NCI-H1105 treated with DMSO at 0.1 percent for 48 hours (cell line): ENCODE results near the gene LRRC37A2.
"Not testable (repeated sequence)": the region's sequence is repeated elsewhere in the genome, so short reads cannot be mapped to it uniquely, and the experiment has no call there.

Source experiments
- DNase-seq: peaks from one replicate; lab custom pipeline; 2025; lab: John Stamatoyannopoulos, UW

The LRRC37A2 gene

DNA sequence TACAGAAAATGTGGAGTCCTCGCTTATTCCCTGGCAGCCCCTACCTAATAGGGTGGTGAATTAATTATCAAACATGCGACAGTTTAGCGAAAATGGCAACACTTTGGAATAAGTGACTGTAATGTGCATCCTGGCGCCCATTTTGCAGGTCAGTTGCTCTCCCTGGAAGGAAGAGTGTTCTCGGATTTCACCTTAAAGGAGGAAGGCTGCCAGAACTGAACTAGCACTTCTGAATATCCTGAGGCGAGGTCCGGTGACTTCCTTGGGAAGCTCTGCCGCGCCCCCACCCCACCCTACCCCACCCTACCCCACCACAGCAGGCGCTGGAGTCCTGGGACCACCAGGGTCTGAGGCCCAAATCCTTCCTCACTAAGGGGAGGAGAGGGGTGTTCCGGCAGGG lies at the start of gene LRRC37A2:
Gene LRRC37A2, plus strand, starts transcription at position 301 of the 400 bp plus-strand sequence. CDS start 245 bp downstream, outside the sequence.
- DNase-seq: not testable (repeated sequence)

DNA sequence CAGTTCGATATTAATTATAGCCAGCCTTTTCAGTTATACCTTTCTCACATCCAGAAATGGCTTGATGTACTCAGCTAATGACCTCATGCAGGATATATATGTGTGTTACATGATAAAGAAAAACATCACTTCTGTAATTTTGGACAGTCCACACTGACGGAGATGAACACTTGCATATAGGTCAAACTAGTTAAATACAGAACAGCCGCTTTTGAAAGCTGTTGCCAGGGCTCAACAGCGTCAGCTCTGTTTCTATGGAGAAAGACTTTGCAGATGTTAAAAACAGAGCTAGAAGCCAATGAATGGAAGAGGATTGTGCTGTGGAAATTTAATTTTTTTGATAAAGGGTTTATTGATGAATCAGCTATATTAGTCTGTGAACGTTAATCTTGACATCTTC lies 44.6 kb upstream of the LRRC37A2 start:
- DNase-seq: not testable (repeated sequence)

DNA sequence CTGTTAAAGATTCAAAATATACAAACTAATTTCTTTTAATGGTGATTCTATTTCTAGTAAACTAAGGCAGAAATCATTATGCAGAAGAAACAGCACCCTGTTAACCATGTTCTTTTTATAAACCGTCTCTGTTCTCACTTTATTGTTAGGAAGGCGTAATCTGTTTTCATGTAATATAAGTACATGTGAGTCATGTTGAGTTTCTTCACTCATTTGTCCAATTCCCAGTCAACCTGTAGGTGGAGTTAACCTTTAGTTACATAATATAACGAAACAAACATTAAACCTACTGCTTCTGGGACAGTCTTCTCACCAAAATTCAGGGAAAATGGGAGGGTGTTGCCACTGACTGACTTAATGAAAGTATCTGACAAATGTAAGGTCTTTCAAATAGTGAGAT lies 37.8 kb upstream of the LRRC37A2 start:
- not testable (repeated sequence) for DNase-seq

DNA sequence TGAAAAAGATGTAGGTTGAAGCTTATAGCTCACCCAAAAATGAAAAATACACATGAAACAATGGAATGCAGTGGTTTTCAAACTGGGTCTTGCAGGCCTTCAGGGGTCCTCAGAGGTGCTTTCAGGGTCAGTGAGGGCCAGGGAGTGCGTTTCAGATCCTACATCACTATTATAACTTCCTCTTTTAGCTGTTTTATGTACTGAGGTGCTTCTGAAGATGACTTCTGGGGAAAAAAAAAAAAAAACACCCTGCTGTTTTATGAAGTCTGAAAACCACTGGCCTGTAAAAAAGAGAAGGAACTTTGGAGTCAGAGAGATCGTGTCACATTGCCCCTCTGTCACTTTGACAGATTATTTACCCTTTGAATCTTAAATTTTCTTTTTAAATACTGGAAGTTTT lies 36.7 kb upstream of the LRRC37A2 start:
- not testable (repeated sequence) for DNase-seq

DNA sequence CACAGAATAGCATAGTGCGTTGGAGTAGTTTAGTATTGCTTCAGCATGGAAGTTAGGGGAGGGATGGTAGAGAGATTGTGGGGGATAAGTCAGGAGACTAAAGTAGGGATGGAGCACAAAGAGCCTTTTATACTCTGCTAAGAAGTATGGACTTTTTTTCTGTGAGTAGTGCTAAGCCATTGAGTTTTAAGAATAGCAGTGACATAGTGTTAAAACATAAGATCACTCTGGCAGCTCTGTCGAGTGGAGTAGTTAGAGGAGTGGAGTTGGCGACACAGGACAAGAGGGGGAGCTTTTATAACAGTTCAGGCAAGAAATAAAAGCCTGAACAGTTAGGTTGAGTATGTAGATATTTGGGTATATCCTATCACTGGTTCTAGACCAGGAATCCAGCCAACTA lies 33.4 kb upstream of the LRRC37A2 start:
- not testable (repeated sequence) for DNase-seq

DNA sequence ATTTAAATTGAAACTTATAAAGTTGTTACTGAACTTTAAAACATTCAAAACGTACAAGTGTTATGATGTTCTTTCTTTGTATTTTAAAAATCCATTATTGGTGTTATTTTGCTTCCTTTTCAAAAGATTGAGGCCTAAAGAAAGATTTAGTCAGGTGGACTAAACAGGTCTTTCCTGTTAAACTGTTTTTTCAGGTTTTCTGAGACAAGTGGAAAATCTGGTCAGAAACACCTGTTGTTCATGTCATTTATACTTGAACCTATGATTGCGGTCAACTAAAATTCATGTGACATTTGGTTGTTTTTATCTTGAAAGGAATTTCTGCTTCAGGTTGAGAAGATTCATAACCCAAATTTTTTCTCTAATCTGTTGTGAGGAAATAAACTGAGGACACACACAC lies 31.0 kb upstream of the LRRC37A2 start:
- not testable (repeated sequence) for DNase-seq

DNA sequence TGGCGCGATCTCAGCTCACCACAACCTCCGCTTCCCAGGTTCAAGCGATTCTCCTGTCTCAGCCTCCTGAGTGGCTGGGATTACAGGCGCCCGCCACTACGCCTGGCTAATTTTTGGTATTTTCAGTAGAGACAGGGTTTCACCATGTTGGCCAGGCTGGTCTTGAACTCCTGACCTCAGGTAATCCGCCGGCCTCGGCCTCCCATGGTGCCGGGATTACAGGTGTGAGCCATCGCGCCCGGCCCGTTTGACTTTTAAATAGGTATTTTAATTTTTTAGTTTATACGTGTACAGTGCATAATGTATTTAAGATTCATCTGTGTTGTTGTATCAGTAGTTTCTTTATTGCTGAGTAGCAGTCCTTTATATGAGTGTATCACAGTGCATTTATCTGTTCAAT lies 20.2 kb upstream of the LRRC37A2 start:
- not testable (repeated sequence) for DNase-seq

DNA sequence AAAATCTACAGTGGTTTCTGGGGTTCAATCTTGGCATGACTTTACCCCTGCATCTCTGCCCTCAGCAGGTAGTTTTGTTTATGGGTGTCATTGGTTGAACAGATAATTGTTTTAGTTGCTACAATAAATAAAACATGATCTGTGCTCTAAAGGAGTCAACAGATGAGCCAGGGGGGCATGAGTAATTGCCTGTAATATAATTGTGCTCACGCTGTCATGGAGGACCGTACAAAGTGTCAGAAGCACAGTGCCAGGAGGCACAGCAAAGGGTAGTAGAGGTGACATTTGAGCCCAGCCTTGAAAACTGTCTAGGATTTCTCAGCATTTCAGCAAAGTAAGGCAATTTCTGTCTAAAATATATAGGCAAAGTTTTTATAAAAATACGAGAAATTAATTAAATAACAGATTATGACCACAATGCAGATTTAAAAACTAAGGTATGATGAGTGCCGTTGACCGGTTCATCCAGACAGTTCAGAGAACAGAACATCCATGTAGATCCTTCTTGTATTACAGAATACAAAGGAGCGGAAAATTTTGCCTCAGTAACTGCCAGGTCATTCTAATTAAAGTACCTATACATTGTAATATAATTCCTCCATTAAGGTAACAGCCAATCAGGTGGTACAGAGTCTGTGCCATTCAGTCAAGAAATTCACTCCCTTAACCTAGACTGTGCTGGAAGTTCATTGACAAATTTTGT lies 12.7 kb upstream of the LRRC37A2 start:
- DNase-seq: not testable (repeated sequence)

DNA sequence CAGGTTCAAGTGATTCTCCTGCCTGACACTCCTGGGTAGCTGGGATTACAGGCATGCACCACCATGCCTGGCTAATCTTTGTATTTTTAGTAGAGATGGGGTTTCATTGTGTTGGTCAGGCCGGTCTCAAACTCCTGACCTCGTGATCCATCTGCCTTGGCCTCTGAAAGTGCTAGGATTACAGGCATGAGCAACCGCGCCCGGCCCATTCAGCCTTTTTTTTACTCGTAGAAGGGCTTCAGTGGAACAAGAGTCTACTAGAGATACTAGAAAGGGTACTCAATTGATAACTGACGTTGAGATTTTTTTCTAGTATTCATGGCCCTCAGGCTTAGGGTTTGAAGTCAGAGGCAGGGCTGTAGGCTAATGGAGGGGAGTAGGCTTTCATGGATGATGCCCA lies 6.4 kb upstream of the LRRC37A2 start:
- DNase-seq: not testable (repeated sequence)

DNA sequence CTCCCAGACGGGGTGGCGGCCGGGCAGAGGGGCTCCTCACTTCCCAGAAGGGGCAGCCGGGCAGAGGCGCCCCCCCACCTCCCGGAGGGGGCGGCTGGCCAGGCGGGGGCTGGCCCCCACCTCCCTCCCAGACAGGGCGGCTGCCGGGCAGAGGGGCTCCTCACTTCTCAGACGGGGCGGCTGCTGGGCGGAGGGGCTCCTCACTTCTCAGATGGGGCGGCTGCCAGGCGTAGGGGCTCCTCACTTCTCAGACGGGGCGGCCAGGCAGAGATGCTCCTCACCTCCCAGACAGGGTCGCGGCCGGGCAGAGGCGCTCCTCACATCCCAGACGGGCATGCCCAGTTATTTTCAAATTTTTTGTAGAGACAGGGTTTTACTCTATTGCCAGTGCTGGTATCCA lies 22.4 kb downstream of the LRRC37A2 start:
- not testable (repeated sequence) for DNase-seq

DNA sequence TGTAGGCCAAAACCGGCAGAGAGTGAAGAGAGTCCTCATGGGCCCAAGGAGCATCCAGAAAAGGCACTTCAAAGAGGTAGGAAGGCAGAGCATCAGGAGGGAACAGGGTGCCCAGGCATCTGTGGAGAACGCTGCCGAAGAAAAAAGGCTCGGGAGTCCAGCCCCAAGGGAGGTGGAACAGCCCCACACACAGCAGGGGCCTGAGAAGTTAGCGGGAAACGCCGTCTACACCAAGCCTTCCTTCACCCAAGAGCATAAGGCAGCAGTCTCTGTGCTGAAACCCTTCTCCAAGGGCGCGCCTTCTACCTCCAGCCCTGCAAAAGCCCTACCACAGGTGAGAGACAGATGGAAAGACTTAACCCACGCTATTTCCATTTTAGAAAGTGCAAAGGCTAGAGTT lies 36.3 kb downstream of the LRRC37A2 start:
- not testable (repeated sequence) for DNase-seq

DNA sequence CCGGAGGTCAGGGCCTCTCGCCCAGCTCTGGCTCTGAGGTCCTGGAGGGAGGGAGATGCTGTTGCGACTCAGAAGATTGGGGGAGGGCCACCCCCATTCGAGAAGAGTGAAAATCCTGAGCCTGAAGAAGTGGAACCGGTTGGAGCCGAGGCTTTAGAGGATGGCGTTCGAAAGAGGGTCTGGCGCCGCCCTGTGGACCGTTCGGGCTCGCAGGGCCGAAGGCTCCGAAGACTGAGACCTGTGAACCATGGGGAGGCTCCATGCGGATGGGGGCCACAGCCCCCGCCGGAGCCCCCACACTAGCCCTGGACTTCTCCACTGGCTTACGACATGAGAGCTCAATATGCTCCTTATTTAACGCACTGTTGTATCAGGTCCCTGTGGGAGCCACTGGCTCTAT lies 46.9 kb downstream of the LRRC37A2 start:
- not testable (repeated sequence) for DNase-seq

DNA sequence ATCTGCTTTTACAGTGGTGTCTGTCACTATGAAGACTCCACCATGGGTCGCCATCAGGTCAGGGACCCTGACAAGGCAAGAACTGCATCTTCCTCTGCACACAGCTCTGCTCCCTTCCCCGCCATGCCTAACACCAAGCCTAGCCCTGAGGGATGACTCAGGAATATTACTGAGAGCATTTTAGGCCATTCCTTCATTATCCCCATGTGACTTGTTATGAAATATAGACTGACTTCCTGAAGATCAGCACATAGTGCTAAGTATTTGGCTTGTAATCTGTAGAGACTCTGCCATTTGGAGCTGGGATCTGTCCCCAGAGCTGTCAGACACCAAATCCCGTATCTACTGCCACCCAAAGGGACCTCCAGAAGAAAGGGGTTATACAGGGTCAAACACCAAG lies 47.8 kb downstream of the LRRC37A2 start:
- not testable (repeated sequence) for DNase-seq

DNA sequence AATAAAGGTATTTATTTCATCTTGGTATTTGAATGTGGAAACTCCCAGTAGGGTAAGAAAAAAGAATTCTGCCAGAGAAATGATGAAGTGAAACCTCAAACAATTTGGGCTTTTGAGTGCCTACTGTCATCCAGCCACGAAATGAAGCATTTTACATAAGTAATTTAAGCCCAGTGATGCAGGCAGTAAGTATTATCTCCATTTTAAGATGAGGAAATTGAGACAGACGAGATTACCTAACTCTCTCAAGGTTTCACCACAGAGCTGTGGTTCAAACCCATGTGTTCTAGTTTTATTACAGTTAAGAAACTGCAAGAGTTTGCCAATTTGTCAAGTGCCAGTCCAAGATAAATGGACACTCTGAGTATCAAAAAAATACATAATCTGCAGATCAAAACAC lies 54.0 kb downstream of the LRRC37A2 start:
- not testable (repeated sequence) for DNase-seq

DNA sequence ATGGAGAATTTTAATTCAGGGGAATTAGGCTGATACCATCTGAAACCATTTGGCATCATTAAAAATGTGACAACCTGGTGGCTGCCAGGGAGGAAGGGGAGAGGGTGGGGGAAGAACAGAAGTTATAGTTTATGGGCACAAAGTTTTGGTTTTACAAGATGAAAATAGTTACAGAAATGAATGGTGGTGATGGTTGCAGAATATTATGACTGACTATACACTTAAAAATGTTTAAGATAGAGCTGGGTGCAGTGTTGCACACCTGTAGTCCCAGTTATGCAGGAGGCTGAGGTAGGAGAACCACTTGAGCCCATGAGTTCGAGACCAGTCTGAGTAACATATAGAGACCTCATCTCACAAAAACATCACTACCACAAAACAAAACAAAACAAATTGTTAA lies 54.7 kb downstream of the LRRC37A2 start:
- DNase-seq: not testable (repeated sequence)

DNA sequence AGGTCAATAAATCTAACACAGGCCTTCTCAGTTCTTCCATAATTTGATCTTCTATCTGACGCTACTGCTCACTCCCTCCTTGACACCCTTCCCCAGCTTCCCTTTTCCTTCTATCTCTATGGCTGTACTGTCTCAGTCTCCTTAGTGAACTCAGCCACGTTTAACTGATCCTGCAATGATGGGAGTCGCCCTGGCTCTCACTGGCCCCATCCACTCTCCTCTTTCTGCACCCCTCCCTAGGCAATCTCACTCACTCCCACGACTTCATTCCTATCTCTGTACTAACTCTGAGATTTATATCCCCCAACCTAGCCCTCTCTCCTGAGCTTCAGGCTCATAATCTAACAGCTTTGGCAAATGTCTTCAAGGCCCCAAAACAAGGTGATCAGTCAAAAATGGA lies 59.5 kb downstream of the LRRC37A2 start:
- not testable (repeated sequence) for DNase-seq

DNA sequence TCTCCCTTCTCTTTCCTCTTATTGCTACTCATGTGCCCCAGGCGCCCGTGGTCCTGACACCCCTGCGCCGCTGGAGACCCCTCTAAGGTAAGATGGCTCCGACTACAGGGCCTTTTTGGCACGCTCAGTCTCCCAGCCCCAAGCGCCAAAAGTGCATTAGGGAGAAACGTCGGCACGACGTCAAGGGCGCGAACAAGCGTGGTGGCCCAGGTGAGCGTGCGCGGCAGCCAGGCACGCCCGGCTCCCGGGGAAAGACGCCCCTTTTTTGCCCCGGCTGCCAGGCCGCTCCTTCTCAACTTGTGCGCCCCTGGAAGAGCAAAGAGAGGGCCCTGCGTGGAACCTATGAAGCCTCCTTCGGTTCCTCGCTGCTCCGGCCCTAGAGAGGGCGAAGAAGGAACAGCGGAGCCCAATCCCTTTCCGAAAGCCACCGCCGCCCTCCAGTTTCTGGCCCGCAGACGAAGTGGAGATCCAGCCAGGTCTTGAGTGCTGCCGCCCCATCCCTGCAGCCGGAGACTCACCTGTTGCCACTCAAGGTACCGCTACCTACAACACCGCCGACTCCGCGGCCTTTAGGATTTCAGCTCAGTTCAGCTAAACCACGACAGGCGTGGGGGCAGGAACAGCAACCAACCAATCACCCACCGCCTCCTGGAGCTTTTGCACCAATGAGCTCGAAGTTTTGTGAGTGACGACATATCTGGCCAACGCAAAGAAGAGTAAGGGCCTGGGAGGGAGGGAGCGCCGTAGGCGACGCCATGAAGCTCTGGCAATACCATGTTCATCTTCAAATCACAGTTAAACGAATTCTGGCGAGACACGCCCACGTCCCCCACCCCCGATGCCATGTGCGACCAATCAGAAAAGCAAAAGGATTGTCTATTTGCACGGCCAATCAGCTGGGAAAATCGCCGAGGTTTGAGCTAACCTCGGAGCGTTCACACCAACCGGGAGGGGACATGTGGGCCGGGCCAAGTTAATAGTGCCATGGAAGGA lies 67.1 kb downstream of the LRRC37A2 start, which contains the start of gene ARL17A:
Gene ARL17A, minus strand, starts transcription at position 609 of the 993 bp plus-strand sequence. CDS start 3,369 bp downstream, outside the sequence.
- not testable (repeated sequence) for DNase-seq

DNA sequence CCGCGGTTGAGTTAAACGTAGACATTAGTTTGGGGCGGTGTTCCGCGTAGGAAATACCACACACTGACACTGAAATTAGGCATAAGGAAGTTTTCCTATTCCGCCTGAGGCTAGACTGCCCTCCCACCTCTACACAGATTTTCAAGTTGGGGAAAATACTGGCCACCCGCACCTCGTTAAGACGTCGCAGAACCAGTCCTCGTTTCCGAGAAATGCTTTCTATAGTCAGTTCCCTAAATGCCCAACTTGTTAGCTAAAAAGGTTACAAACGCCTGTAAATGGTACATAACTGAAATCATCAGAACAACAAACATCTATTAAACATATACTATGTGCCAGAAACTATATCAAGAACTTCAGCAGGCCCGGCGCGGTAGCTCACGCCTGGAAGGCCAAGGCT lies 67.8 kb downstream of the LRRC37A2 start:
- DNase-seq: not testable (repeated sequence)

DNA sequence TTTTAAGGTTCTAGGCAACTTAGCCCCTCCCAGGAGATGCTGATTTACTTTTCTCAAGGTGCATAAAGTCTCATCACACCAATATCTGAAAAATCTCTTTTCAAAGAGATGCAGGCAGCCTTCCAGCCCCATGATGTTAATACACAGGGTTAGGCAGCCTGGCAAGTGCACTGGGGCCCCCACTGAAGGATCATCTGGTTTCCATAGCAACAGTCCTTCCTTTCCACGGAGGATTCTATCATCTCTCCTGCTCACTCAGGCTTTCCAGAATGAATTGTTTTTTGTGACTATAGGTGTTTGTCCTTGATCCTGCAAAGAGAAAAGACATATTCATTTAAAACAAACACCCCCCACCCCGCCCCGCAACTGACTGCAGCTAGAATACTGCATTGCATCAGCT lies 73.2 kb downstream of the LRRC37A2 start:
- not testable (repeated sequence) for DNase-seq

DNA sequence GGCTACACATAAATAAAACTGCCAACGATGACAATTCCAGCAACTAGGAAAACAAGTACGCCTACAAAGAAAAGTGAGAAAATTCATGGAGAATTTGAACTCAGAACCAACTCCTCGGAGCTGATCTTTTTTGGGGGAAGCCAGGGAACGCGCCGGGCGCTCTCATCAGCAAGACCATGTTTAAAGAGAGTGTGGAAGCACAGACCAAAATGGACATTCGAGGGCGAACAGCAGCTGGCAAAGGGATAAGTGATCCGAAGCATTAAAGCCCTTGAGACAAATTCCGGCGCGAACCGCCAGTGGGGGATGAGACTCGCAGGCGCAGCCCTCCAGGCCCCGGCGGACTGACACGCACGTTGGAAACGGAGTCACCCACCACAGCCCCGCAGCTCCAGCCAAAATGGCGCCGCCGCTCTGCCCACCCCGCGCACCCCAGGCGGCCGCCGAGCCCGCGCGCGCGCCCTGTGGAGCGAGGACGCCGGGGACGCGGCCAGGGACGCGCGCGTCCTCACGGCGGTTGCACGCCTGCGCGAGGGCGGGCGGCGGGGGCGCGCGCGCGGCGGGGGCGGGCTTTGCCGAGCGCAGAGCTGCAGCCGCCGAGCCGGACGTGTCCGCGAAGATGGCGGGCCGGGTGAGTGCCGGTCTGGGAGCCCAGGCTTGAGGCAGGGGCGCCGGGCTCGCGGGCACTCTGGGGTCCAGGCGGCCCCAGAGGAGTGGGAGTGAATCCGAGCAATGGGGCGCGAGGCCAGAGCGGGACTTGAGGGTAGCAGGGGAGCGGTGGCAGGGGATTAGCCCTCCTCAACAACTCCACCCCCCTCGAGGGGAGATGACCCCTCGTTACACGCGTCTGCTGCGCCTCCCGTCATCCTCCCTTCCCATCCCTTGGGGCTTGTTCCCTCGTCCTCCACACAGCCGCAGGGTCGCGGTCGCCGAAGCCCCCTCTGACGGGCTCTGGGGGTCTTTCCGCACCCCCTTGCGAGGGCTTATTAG lies 78.2 kb downstream of the LRRC37A2 start, which contains the start of gene NSF:
Gene NSF, plus strand, starts transcription at position 513 of the 990 bp plus-strand sequence. Its CDS starts 107 bp downstream, at position 620.
- DNase-seq: not testable (repeated sequence)

DNA sequence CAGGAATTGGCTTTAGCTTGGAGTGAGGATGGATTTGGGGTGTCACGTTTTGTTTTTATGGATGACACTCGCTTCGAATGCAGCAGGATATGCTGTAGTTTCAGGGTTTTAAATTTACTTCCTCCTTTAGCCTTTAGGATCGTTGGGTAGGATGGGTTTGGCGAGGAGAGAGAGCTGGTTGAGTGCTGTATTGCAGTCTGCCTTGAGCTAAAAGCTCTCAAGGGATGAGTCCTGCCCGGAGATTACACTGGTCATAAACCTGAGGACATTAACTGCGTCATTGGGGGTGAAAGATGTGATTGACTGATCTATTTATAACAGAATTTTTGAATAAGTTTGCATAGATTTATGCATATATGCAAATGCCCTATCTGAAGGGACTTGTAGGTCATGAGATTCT lies 79.1 kb downstream of the LRRC37A2 start:
- not testable (repeated sequence) for DNase-seq
